Fibroblast of lung (primary cell): ENCODE results near the gene DCDC2B. TPM values are rescaled to one million over a fixed set of nuclear protein-coding genes. Genes with fewer than 3 reads are reported as not detected.

ENCODE experiments used
- DNase-seq, 2 donors: peaks; one replicate each; pipeline versions ENCODE4 v3.0.0 to v3.0.0-alpha.2; 2010; ENCODE audit warnings: low read depth in 2 of 2
- H2AFZ ChIP-seq: 2 replicates; pipeline ENCODE4 v1.5.1; 2012; ENCODE audit warnings: low read length, control low read depth, inconsistent platforms
- H3K27ac ChIP-seq: 2 replicates; pipeline ENCODE4 v1.5.1; 2011; ENCODE audit warnings: low read length, control low read depth; ENCODE audit not compliant: insufficient read depth
- H3K27me3 ChIP-seq: 2 replicates; pipeline ENCODE4 v1.5.1; 2011; ENCODE audit warnings: mild to moderate bottlenecking, low read length; ENCODE audit not compliant: control insufficient read depth, insufficient read depth
- H3K36me3 ChIP-seq: 2 replicates; pipeline ENCODE4 v1.5.1; 2011; ENCODE audit warnings: low read length; ENCODE audit not compliant: control insufficient read depth, insufficient read depth
- H3K4me1 ChIP-seq: 2 replicates; pipeline ENCODE4 v1.5.1; 2011; ENCODE audit warnings: low read length; ENCODE audit not compliant: control insufficient read depth, insufficient read depth; ENCODE audit errors: extremely low read depth
- H3K4me2 ChIP-seq: 2 replicates; pipeline ENCODE4 v1.5.1; 2011; ENCODE audit warnings: low read length, control low read depth; ENCODE audit not compliant: insufficient read depth; ENCODE audit errors: extremely low read depth
- H3K4me3 ChIP-seq, 4 experiments: fragments of 200-600 bp in 1 of 4; sonication (generic) in 1 of 4; replicated peaks in 1 of 4; 2 replicates each; pipeline ENCODE4 v1.5.1; 2011 to 2016; ENCODE audit warnings: low read length in 4 of 4, low read depth in 3 of 4, mild to moderate bottlenecking in 3 of 4, control low read depth in 2 of 4, inconsistent platforms in 1 of 4, mixed read lengths in 1 of 4; ENCODE audit not compliant: insufficient read depth in 1 of 4; ENCODE audit errors: control extremely low read depth in 1 of 4
- H3K79me2 ChIP-seq: 2 replicates; pipeline ENCODE4 v1.5.1; 2012; ENCODE audit warnings: mild to moderate bottlenecking, low read length, inconsistent platforms; ENCODE audit not compliant: control insufficient read depth, insufficient read depth
- H3K9ac ChIP-seq: 2 replicates; pipeline ENCODE4 v1.5.1; 2011; ENCODE audit warnings: mild to moderate bottlenecking, low read length, control low read depth; ENCODE audit not compliant: insufficient read depth
- H3K9me3 ChIP-seq: 2 replicates; pipeline ENCODE4 v1.5.1; 2012; ENCODE audit warnings: low read depth, low read length; ENCODE audit not compliant: control insufficient read depth, insufficient read depth
- H4K20me1 ChIP-seq: 2 replicates; pipeline ENCODE4 v1.5.1; 2011; ENCODE audit warnings: low read length; ENCODE audit not compliant: control insufficient read depth, insufficient read depth; ENCODE audit errors: extremely low read depth
- EZH2 ChIP-seq: IDR thresholded peaks from 2 replicates; pipeline ENCODE4 v1.5.1; 2012; ENCODE audit warnings: low read length, control low read depth, mild to moderate bottlenecking; ENCODE audit errors: missing control alignments
- polyA plus RNA-seq, 2 donors: library from polyadenylated mRNA; depleted of rRNA in 1 of 2; stranded (reverse) in 1 of 2; unstranded in 1 of 2; fragments of >200 nt; gene quantifications; 2 replicates each; pipeline ENCODE4 v1.2.1, GENCODE V29; 2011 to 2012; ENCODE audit warnings: missing spikeins in 1 of 2
- total RNA-seq: library from RNA; depleted of rRNA; stranded (reverse); fragments of >200 nt; gene quantifications from 2 replicates; pipeline ENCODE4 v1.2.1, GENCODE V29; 2014
- TF ChIP-seq, protein P1 (sequence below), 2 donors: IDR thresholded peaks in 1 of 2; conservative IDR thresholded peaks in 1 of 2; 1 replicate in 1 of 2; 2 replicates in 1 of 2; pipeline ENCODE4 v1.5.1; 2011 to 2012; ENCODE audit warnings: low read length in 2 of 2, control low read depth in 1 of 2, inconsistent platforms in 1 of 2, low read depth in 1 of 2, mild to moderate bottlenecking in 1 of 2

DCDC2B gene
- total and polyA plus RNA-seq, 2 donors (not counting 1 experiment from before 2014, with no cell fraction given), result not detected

GRCh38 chr1:32179193-32179442 is 29.8 kb upstream of the DCDC2B start:
- no peaks in the 10 kb centered on the region for H3K27me3 ChIP-seq
- peak overlapping the region; percentile 35 to 86 (median 61) for H3K4me3 ChIP-seq
- H3K27ac ChIP-seq, result peak overlapping the region; percentile 96
- TF ChIP-seq EZH2, result no peak
- TF ChIP-seq, protein P1, sequence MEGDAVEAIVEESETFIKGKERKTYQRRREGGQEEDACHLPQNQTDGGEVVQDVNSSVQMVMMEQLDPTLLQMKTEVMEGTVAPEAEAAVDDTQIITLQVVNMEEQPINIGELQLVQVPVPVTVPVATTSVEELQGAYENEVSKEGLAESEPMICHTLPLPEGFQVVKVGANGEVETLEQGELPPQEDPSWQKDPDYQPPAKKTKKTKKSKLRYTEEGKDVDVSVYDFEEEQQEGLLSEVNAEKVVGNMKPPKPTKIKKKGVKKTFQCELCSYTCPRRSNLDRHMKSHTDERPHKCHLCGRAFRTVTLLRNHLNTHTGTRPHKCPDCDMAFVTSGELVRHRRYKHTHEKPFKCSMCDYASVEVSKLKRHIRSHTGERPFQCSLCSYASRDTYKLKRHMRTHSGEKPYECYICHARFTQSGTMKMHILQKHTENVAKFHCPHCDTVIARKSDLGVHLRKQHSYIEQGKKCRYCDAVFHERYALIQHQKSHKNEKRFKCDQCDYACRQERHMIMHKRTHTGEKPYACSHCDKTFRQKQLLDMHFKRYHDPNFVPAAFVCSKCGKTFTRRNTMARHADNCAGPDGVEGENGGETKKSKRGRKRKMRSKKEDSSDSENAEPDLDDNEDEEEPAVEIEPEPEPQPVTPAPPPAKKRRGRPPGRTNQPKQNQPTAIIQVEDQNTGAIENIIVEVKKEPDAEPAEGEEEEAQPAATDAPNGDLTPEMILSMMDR (conservative IDR thresholded peaks at IDR 0.05 in 1 of 2, IDR thresholded peaks at IDR 0.05 in 1 of 2; ENCODE audit: low read depth in 1 of 2, low read length in 2 of 2), result no peak
- no peak for DNase-seq
- peaks cover 7% of the 10 kb centered on the region for H3K36me3 ChIP-seq
- H3K9me3 ChIP-seq, result no peaks in the 10 kb centered on the region
- peak overlapping the region; percentile 92 for H2AFZ ChIP-seq
- H3K9ac ChIP-seq, result peak overlapping the region; percentile 68
- peaks cover 36% of the 10 kb centered on the region for H3K79me2 ChIP-seq
- peak overlapping the region; percentile 87 for H3K4me2 ChIP-seq
- H4K20me1 ChIP-seq, result no peaks in the 10 kb centered on the region
- peaks cover 11% of the 10 kb centered on the region for H3K4me1 ChIP-seq

- TF ChIP-seq, protein P1 (conservative IDR thresholded peaks at IDR 0.05 in 1 of 2, IDR thresholded peaks at IDR 0.05 in 1 of 2; ENCODE audit: low read depth in 1 of 2, low read length in 2 of 2), result no peak
- TF ChIP-seq EZH2, result no peak
- peak within 1 kb of the TSS; percentile 96 for H3K27ac ChIP-seq
These were observed 29.3 kb upstream of the DCDC2B start, which contains the start of gene TXLNA for GRCh38 chr1:32179443-32180185. Gene TXLNA (plus strand): TSS chr1:32179675. CDS start chr1:32180346, 671 bp downstream.

DNA sequence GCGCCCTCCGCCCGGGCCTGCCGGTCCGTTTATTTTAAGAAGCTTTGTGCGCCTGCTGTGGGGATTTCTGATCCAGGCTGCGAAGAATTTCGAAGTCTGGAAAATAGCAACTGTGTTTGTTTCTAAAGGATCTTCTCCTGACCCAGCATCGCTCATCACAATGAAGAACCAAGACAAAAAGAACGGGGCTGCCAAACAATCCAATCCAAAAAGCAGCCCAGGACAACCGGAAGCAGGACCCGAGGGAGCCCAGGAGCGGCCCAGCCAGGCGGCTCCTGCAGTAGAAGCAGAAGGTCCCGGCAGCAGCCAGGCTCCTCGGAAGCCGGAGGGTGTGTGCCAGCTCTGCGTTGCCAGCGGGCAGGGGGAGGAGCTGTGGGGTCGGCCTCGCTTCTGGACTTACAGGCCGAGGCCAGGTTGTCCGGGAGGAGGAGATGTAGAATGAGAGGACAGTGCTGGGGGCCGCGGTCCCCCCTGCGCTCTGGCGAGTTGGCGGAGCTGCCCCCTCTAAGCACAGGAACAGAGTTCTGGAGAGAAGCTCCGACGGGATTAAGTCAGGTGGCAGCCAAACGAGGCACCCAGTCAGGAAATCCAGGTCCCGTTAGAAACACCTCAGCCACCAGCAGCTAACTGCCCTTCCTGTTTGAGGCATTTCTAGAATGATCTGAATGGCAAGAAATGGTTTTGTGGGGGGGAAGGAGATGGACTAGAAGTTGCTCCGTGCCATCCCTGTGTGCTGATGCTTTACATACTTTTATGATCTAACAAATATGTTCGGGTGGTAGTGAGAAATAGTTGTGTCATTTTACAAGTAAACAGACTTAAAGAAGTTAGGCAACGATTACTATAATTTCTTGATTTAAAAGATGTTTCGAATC is 28.5 kb upstream of the DCDC2B start:
- Histone ChIP-seq H4K20me1 (no peaks in the 10 kb centered on the region), H3K27ac (peak overlapping the region; percentile 96), H2AFZ (no peak overlapping the region), H3K9ac (peak overlapping the region; percentile 68), H3K79me2 (peaks cover 47% of the 10 kb centered on the region), H3K9me3 (no peaks in the 10 kb centered on the region), H3K36me3 (peaks cover 14% of the 10 kb centered on the region), H3K4me2 (peak overlapping the region; percentile 99), H3K27me3 (no peaks in the 10 kb centered on the region), H3K4me3 (peak overlapping the region; percentile 42 to 86 (median 70)), H3K4me1 (peaks cover 11% of the 10 kb centered on the region)
- TF ChIP-seq, protein P1 (conservative IDR thresholded peaks at IDR 0.05 in 1 of 2, IDR thresholded peaks at IDR 0.05 in 1 of 2; ENCODE audit: low read depth in 1 of 2, low read length in 2 of 2), result no peak
- TF ChIP-seq EZH2, result no peak
- peak; percentile 50 to 52 for DNase-seq

More at GRCh38 chr1:32179443-32180185, 29.3 kb upstream of the DCDC2B start, which contains the start of gene TXLNA:
- Histone ChIP-seq H3K79me2 (peaks cover 41% of the 10 kb centered on the region), H3K4me3 (peak within 1 kb of the TSS; percentile 42 to 86 (median 70)), H3K36me3 (peaks cover 12% of the 10 kb centered on the region), H3K9ac (peak within 1 kb of the TSS; percentile 68), H4K20me1 (no peaks in the 10 kb centered on the region), H3K9me3 (no peaks in the 10 kb centered on the region), H3K4me2 (peak within 1 kb of the TSS; percentile 99), H3K27me3 (no peaks in the 10 kb centered on the region), H2AFZ (peak within 1 kb of the TSS; percentile 92), H3K4me1 (peaks cover 11% of the 10 kb centered on the region)
- peak; percentile 92 for DNase-seq
